Middle frontal gyrus (tissue), 1 donor: Measurements from ENCODE around the gene MIDN.
A peak's percentile ranks its signal among the peaks of the same experiment; 100 is the strongest.

Experiments used
- DNase-seq: peaks from one replicate; pipeline ENCODE4 v3.0.0-alpha.2; 2015; ENCODE audit warnings: low spot score; ENCODE audit errors: extremely low spot score

The MIDN gene

GRCh38 chr19:1257475-1258162 is 9.2 kb downstream of the MIDN start:
- no peak for DNase-seq

GRCh38 chr19:1258163-1258492 is 9.7 kb downstream of the MIDN start:
- no peak for DNase-seq

GRCh38 chr19:1258707-1259205 is 10.4 kb downstream of the MIDN start:
- DNase-seq = no peak

GRCh38 chr19:1259206-1259875 is 11.0 kb downstream of the MIDN start:
- DNase-seq = no peak

GRCh38 chr19:1259876-1260748 is 11.7 kb downstream of the MIDN start:
- no peak for DNase-seq

- DNase-seq = peak; percentile 93
Measured at GRCh38 chr19:1260749-1261537, 12.6 kb downstream of the MIDN start.

- no peak for DNase-seq
Measured at GRCh38 chr19:1261538-1261797, 13.1 kb downstream of the MIDN start.

- DNase-seq = no peak
Measured at GRCh38 chr19:1261798-1262622, 13.6 kb downstream of the MIDN start.

GRCh38 chr19:1262623-1263123 is 14.3 kb downstream of the MIDN start:
- DNase-seq = no peak

- DNase-seq = no peak
Measured at GRCh38 chr19:1263188-1263587, 14.8 kb downstream of the MIDN start.

- no peak for DNase-seq
Measured at GRCh38 chr19:1264801-1265614, 16.6 kb downstream of the MIDN start.

GRCh38 chr19:1265615-1266128 is 17.3 kb downstream of the MIDN start:
- DNase-seq = no peak

GRCh38 chr19:1266129-1266915 is 17.9 kb downstream of the MIDN start:
- no peak for DNase-seq

GRCh38 chr19:1266916-1267476 is 18.6 kb downstream of the MIDN start:
- no peak for DNase-seq

- DNase-seq = no peak
Measured at GRCh38 chr19:1267477-1268225, 19.3 kb downstream of the MIDN start.

GRCh38 chr19:1268226-1269064 is 20.1 kb downstream of the MIDN start:
- no peak for DNase-seq

- DNase-seq = peak; percentile 97
Measured at GRCh38 chr19:1269065-1269477, 20.7 kb downstream of the MIDN start, which contains the start of gene CIRBP. Gene CIRBP, plus strand, starts transcription at chr19:1269332. Its CDS starts 1,602 bp downstream, at chr19:1270934.
